Measurements from ENCODE around the gene QKI. TPM values are rescaled to one million over a fixed set of nuclear protein-coding genes. Genes with fewer than 3 reads are reported as not detected.
A peak's percentile ranks its signal among the peaks of the same experiment; 100 is the strongest.

QKI gene
- total RNA-seq, 1 experiment from 2014 or later = 50.8 TPM

DNA sequence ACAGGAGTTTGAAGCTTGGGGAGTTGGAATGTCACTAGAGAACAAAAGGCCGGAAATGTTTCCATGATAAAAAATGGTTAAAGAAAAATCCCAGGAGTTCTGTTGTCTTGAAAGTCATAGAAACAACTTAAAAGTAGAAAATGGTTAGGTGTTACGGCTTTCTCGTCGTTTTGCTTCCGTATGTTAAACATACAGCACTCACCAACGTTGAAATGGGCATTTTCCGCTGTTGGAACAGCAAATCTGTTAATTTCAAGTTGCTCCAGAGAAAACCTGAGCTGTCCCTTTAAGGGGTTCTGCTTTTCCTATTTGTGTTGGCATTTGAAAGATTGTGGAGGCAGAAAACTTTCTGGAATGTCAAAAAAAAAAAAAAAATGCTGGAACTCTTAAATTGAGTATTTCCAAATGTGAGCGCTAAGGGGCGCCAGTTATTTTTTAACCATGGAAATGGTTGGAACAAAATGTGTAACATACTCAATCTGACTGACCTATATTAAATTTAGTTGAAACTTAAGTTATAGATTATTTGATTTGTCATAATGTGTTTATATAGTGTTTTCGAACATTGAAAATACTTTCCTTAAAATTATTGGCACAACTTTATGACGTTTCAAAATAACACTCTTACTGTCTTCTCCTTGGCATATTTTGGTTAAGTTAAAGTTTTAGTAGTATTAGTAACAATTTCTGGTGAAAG, 2.2 kb downstream of the QKI start:
- POLR2A ChIA-PET (ENCODE audit: unreplicated experiment) = interaction anchor here (0.7 to 0.9 kb wide), 2 partner anchors 152 to 417 kb away, joined by 8 to 11 read pairs; no protein-coding TSS in a partner anchor
- H3F3A ChIP-seq (ENCODE audit: insufficient read depth, low read depth) = no peaks in the 10 kb centered on the region

DNA sequence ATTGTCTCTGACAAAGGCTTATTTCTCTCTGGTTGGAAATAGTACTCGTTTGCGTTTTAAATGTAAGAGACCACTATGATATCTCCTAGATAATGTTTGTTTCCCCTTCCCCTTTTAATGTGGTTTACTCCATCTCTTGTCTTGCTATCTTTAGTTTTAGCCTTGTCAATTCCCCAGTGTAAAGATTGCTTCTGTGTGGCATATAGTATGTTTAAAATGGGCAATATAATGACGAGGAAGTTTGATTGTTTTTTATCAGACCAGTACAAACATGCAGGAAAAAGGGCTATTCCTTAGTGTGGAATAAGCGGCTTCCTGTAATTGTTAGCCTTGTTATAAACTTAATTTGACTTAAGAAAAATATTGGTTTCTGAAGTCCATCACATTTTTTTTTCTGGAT, 3.1 kb downstream of the QKI start:
- peak overlapping the region; percentile 96 for H3K4me2 ChIP-seq
- peaks cover 53% of the 10 kb centered on the region for H4K20me1 ChIP-seq (ENCODE audit: insufficient read depth)
- H3K36me3 ChIP-seq (ENCODE audit: low read depth) = 0 out of 2 replicates have a peak, but pooled peaks cover 3% of the 10 kb centered on the region
- CTCF ChIA-PET = no interaction called here
- peaks cover 84% of the 10 kb centered on the region for H3K79me2 ChIP-seq (ENCODE audit: low read depth)
- H3F3A ChIP-seq (ENCODE audit: insufficient read depth, low read depth) = peaks cover 2% of the 10 kb centered on the region; the same call in 1 of the 2 replicates
- peak overlapping the region; percentile 93 for H3K4me3 ChIP-seq
- peak overlapping the region; percentile 38; the same call in 1 of the 2 replicates for H3K27ac ChIP-seq
- no peaks in the 10 kb centered on the region for H3K9me2 ChIP-seq (ENCODE audit: insufficient read depth)
- no peak overlapping the region for H2AFZ ChIP-seq
- H3K27me3 ChIP-seq (ENCODE audit: insufficient read depth, low read depth) = no peaks in the 10 kb centered on the region
- POLR2A ChIA-PET (ENCODE audit: unreplicated experiment) = no interaction called here
- peaks cover 40% of the 10 kb centered on the region for H3K4me1 ChIP-seq (replicated peaks; ENCODE audit: insufficient read depth)
- H3K9me3 ChIP-seq (ENCODE audit: insufficient read depth, low read depth) = no peaks in the 10 kb centered on the region
- no peak for DNase-seq
- BruUV-seq (replicated peaks) = no TSS peak
- intact Hi-C loops (cut with micrococcal nuclease; ENCODE audit: unreplicated experiment) = loop anchor here (5.0 kb wide), 2 partner anchors 540 to 1510 kb away; no protein-coding TSS in a partner anchor
- TF ChIP-seq EZH2 (IDR thresholded peaks at IDR 0.05; ENCODE audit: low read depth) = no peak
- TF ChIP-seq, protein P1, sequence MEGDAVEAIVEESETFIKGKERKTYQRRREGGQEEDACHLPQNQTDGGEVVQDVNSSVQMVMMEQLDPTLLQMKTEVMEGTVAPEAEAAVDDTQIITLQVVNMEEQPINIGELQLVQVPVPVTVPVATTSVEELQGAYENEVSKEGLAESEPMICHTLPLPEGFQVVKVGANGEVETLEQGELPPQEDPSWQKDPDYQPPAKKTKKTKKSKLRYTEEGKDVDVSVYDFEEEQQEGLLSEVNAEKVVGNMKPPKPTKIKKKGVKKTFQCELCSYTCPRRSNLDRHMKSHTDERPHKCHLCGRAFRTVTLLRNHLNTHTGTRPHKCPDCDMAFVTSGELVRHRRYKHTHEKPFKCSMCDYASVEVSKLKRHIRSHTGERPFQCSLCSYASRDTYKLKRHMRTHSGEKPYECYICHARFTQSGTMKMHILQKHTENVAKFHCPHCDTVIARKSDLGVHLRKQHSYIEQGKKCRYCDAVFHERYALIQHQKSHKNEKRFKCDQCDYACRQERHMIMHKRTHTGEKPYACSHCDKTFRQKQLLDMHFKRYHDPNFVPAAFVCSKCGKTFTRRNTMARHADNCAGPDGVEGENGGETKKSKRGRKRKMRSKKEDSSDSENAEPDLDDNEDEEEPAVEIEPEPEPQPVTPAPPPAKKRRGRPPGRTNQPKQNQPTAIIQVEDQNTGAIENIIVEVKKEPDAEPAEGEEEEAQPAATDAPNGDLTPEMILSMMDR (conservative IDR thresholded peaks at IDR 0.05) = no peak

More for the DNA sequence above, 2.2 kb downstream of the QKI start:
- H3K9me3 ChIP-seq (ENCODE audit: insufficient read depth, low read depth) = no peaks in the 10 kb centered on the region
- intact Hi-C loops (cut with micrococcal nuclease; ENCODE audit: unreplicated experiment) = loop anchor here (1.0 to 5.0 kb wide), 3 partner anchors 235 to 1511 kb away; no protein-coding TSS in a partner anchor
- TSS peak; percentile 57 for BruUV-seq (replicated peaks)
- 0 out of 2 replicates have a peak, but pooled peaks cover 3% of the 10 kb centered on the region for H3K36me3 ChIP-seq (ENCODE audit: low read depth)
- H3K9me2 ChIP-seq (ENCODE audit: insufficient read depth) = no peaks in the 10 kb centered on the region
- H3K4me2 ChIP-seq = peak overlapping the region; percentile 96
- H3K4me1 ChIP-seq (replicated peaks; ENCODE audit: insufficient read depth) = peaks cover 49% of the 10 kb centered on the region
- CTCF ChIA-PET = interaction anchor here (0.8 kb wide), 1 partner anchor 25 kb away, joined by 5 read pairs; no protein-coding TSS in a partner anchor
- peak; percentile 28 to 76 for DNase-seq
- H4K20me1 ChIP-seq (ENCODE audit: insufficient read depth) = peaks cover 45% of the 10 kb centered on the region
- TF ChIP-seq, protein P1 (conservative IDR thresholded peaks at IDR 0.05) = peak; percentile 83
- TF ChIP-seq EZH2 (IDR thresholded peaks at IDR 0.05; ENCODE audit: low read depth) = no peak
- H3K4me3 ChIP-seq = peak overlapping the region; percentile 93
- H3K27me3 ChIP-seq (ENCODE audit: insufficient read depth, low read depth) = no peaks in the 10 kb centered on the region
- 0 out of 2 replicates have a peak overlapping the region, but pooled peaks have one; percentile 73 for H2AFZ ChIP-seq
- H3K27ac ChIP-seq = peak overlapping the region; percentile 71
- H3K79me2 ChIP-seq (ENCODE audit: low read depth) = peaks cover 84% of the 10 kb centered on the region

DNA sequence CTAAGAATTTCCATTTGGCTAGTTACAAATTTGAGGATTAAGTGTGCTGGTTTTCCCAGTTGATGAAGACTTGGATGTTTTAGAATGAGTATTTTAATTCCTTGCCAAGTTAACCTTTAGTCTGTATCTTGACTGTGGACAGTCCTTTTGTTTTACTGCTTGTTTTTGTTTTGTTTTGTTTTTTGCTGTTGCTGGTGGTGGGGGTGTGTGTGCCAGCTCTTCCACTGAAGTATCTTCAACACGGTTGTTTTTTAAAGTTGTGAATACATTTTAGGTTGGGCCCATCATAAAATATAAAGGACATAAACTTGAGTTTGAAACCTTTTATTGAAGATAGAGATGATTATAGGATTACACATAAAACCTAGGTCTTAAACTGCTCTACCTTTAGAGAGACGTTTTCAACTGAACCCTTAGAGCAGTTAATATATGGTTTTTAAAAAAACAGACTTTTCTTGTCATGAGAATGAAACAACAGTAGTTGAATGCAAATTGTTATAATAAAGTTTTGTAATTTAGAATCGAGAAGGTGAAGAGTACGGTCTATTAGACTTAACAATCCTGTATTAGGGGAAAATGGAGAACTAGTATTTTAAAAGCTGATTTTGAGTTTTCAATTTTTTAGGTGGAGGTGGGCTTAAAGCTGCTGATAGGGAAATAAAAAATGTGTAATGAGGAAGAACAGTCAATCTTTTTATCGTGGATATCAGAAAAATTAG, 4.0 kb downstream of the QKI start:
- H4K20me1 ChIP-seq (ENCODE audit: insufficient read depth) = peaks cover 62% of the 10 kb centered on the region
- peak overlapping the region; percentile 96 for H3K4me2 ChIP-seq
- H3K4me3 ChIP-seq = peak overlapping the region; percentile 93; the same call in 1 of the 2 replicates

More for the DNA sequence above, 4.0 kb downstream of the QKI start:
- Histone ChIP-seq H3K9me3 (ENCODE audit: insufficient read depth, low read depth) (no peaks in the 10 kb centered on the region), H3K4me1 (replicated peaks; ENCODE audit: insufficient read depth) (peaks cover 41% of the 10 kb centered on the region), H3K9me2 (ENCODE audit: insufficient read depth) (no peaks in the 10 kb centered on the region), H3K79me2 (ENCODE audit: low read depth) (peaks cover 85% of the 10 kb centered on the region), H3K27me3 (ENCODE audit: insufficient read depth, low read depth) (no peaks in the 10 kb centered on the region), H3K36me3 (ENCODE audit: low read depth) (0 out of 2 replicates have a peak, but pooled peaks cover 3% of the 10 kb centered on the region), H3K27ac (no peak overlapping the region), H2AFZ (no peak overlapping the region), H3F3A (ENCODE audit: insufficient read depth, low read depth) (peaks cover 6% of the 10 kb centered on the region; the same call in 1 of the 2 replicates)
- ChIA-PET CTCF (no interaction called here), POLR2A (ENCODE audit: unreplicated experiment) (no interaction called here)
- intact Hi-C loops (cut with micrococcal nuclease; ENCODE audit: unreplicated experiment) = loop anchor here (5.0 kb wide), 2 partner anchors 539 to 1509 kb away; no protein-coding TSS in a partner anchor
- no peak for DNase-seq
- BruUV-seq (replicated peaks) = no TSS peak
- TF ChIP-seq, protein P1 (conservative IDR thresholded peaks at IDR 0.05) = no peak
- no peak for TF ChIP-seq EZH2 (IDR thresholded peaks at IDR 0.05; ENCODE audit: low read depth)

Data from PC-9 (cell line).